ENCODE results near the gene HTR3C.
A peak's percentile ranks its signal among the peaks of the same experiment; 100 is the strongest.
"Not testable (repeated sequence)": the region's sequence is repeated elsewhere in the genome, so short reads cannot be mapped to it uniquely, and the experiment has no call there.

HTR3C gene

GRCh38 chr3:184022323-184022722 is 30.5 kb upstream of the HTR3C start (continued):
- TF ChIP-seq ZNF704 (tag by site-specific recombination; IDR thresholded peaks at IDR 0.05) (no peak), ZFP3 (tag by site-specific recombination; IDR thresholded peaks at IDR 0.05; ENCODE audit: low read depth) (no peak), ZXDB (tag by site-specific recombination; IDR thresholded peaks at IDR 0.05) (no peak), MEIS1 (CRISPR knock-in tag; IDR thresholded peaks at IDR 0.05; ENCODE audit: borderline replicate concordance) (no peak)
- TF ChIP-seq, protein P1, sequence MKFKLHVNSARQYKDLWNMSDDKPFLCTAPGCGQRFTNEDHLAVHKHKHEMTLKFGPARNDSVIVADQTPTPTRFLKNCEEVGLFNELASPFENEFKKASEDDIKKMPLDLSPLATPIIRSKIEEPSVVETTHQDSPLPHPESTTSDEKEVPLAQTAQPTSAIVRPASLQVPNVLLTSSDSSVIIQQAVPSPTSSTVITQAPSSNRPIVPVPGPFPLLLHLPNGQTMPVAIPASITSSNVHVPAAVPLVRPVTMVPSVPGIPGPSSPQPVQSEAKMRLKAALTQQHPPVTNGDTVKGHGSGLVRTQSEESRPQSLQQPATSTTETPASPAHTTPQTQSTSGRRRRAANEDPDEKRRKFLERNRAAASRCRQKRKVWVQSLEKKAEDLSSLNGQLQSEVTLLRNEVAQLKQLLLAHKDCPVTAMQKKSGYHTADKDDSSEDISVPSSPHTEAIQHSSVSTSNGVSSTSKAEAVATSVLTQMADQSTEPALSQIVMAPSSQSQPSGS (tag by site-specific recombination; IDR thresholded peaks at IDR 0.05; ENCODE audit: low read depth) = no peak

- H3K4me1 ChIP-seq (ENCODE audit: control insufficient read depth, insufficient read depth, low read length); CTCF ChIA-PET; H3K27ac ChIP-seq (ENCODE audit: extremely low read depth, low read depth, low read length); H3K36me3 ChIP-seq (ENCODE audit: control insufficient read depth in 2 of 2, insufficient read depth in 1 of 2, low read length in 2 of 2); H3K9me3 ChIP-seq (ENCODE audit: control insufficient read depth, insufficient read depth, low read depth, low read length); H3K4me3 ChIP-seq (ENCODE audit: low read depth, low read length); POLR2A ChIA-PET: not testable (repeated sequence)
Observed at GRCh38 chr3:184025256-184025655, 27.6 kb upstream of the HTR3C start.

DNA sequence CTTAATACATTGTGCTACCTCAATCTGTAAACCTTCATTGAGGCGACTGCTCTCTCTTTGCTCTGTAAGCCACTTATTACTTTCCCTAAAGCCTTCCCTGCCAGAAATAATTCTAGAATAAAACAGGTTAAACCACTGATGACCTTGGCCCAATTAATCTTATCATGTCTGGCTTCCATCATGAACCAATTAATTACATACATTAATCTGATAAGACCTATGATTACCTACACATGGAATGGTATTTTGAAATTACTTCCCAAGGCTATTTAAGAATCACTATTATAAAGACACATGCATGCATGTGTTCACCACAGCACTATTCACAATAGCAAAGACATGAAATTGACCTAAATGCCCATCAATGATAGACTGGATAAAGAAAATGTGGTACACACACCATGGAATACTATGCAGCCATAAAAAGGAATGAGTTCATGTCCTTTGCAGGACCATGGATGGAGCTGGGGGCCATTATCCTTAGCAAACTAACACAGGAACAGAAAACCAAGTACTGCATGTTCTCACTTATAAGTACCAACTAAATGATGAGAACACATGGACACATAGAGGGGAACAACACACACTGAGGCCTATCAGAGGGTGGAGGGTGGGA is 24.5 kb upstream of the HTR3C start:
- H3K36me3 ChIP-seq (ENCODE audit: control insufficient read depth in 2 of 2, insufficient read depth in 1 of 2, low read length in 2 of 2); POLR2A ChIA-PET; H3K9me3 ChIP-seq (ENCODE audit: control insufficient read depth, insufficient read depth, low read depth, low read length); H3K27ac ChIP-seq (ENCODE audit: extremely low read depth, low read depth, low read length); H3K4me3 ChIP-seq (ENCODE audit: low read depth, low read length); H3K4me1 ChIP-seq (ENCODE audit: control insufficient read depth, insufficient read depth, low read length): not testable (repeated sequence)
- TF ChIP-seq ZNF146 (tag by site-specific recombination; IDR thresholded peaks at IDR 0.05) = peak; percentile 63; the same call in 1 of the 2 replicates
- CTCF ChIA-PET = interaction anchor here (0.7 kb wide), 1 partner anchor 144 kb away, joined by 6 read pairs; the partner anchor contains the start of gene PARL

DNA sequence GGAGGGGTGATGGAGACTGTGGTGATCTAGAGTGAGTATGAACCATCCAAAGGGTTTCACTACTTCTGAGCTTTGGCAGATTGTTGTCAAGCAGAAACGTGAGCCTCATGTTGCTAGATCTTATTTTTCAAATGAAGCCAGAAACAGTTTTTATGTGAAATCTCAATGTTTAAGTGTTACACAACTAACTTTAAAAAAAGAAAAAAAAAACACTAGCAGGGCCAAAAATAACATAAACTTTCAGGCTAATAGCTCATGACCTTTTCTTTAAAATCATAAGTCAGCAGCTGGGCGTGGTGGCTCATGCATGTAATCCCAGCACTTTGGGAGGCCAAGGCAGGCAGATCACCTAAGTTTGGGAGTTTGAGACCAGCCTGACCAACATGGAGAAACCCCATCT is 23.4 kb upstream of the HTR3C start:
- no peaks in the 10 kb centered on the region for H3K9me3 ChIP-seq (ENCODE audit: control insufficient read depth, insufficient read depth, low read depth, low read length)
- H3K4me3 ChIP-seq (ENCODE audit: low read depth, low read length) = no peak overlapping the region
- H3K4me1 ChIP-seq (ENCODE audit: control insufficient read depth, insufficient read depth, low read length) = no peaks in the 10 kb centered on the region
- no peak overlapping the region for H3K27ac ChIP-seq (ENCODE audit: extremely low read depth, low read depth, low read length)
- no peaks in the 10 kb centered on the region for H3K36me3 ChIP-seq (ENCODE audit: control insufficient read depth in 2 of 2, insufficient read depth in 1 of 2, low read length in 2 of 2)
- ChIA-PET CTCF (interaction anchor here (0.7 kb wide), 1 partner anchor 403 kb away, joined by 3 read pairs; no protein-coding TSS in a partner anchor), POLR2A (no interaction called here)
- TF ChIP-seq PRDM10 (tag by site-specific recombination; IDR thresholded peaks at IDR 0.05) (no peak), ZNF394 (tag by site-specific recombination; IDR thresholded peaks at IDR 0.05; ENCODE audit: borderline replicate concordance) (no peak), ZNF518A (tag by site-specific recombination; conservative IDR thresholded peaks at IDR 0.05; ENCODE audit: low read depth) (no peak), ZNF514 (tag by site-specific recombination; IDR thresholded peaks at IDR 0.05) (no peak), RBAK (tag by site-specific recombination; IDR thresholded peaks at IDR 0.05) (no peak), ZSCAN18 (tag by site-specific recombination; IDR thresholded peaks at IDR 0.05) (no peak), ZBTB7A (tag by site-specific recombination; IDR thresholded peaks at IDR 0.05; ENCODE audit: low read depth) (no peak)

All from HEK293 (cell line).